Measurements from ENCODE around the gene POR. TPM values are rescaled to one million over a fixed set of nuclear protein-coding genes. Genes with fewer than 3 reads are reported as not detected.

Gene POR
- total and polyA plus RNA-seq, 2 donors (not counting 1 experiment from before 2014, with no cell fraction given) = 68.4 to 78.4 TPM

DNA sequence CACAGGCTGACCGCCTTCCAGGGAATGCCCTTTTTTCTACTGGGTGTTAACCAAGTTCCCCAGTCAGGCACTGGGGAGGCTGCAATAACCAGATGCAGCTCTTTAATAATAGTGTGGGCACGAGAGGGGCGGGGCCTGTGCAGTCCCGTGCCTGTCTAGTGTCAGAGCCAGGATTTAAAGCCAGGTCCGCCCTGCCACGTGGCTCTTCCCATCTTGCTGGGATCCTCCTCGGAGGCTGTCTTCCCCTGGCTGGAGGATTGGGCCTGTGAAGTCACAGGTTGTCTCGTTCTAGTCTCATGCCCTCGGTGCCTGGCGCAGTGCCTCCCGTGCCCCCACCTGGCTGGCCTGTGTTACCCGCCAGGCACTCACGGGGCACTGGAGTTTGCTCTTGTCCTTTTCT lies 54.2 kb downstream of the POR start:
- ATAC-seq (ENCODE audit: low read depth) (no peak), DNase-seq (no peak)
- no peaks in the 10 kb centered on the region for H4K20me1 ChIP-seq (ENCODE audit: control insufficient read depth, insufficient read depth, low read length, poor library complexity, severe bottlenecking)
- peaks cover 0 to 13% of the 10 kb centered on the region in 2 experiments for H3K36me3 ChIP-seq (replicated peaks in 1 of 2; ENCODE audit: control extremely low read depth in 1 of 2, control insufficient read depth in 1 of 2, extremely low read depth in 1 of 2, insufficient read depth in 2 of 2, low read length in 1 of 2)
- no peak overlapping the region for H3K9ac ChIP-seq (ENCODE audit: low read length)
- no peaks in the 10 kb centered on the region for H3K27me3 ChIP-seq (replicated peaks in 1 of 4; ENCODE audit: control extremely low read depth in 1 of 4, control insufficient read depth in 3 of 4, insufficient read depth in 4 of 4, low read length in 3 of 4)
- Mint-ChIP-seq H3K27me3 (no peaks in the 10 kb centered on the region), H3K9me3 (ENCODE audit: insufficient read depth) (no peaks in the 10 kb centered on the region), H3K27ac (no peak overlapping the region), H3K4me3 (no peak overlapping the region), H3K4me1 (no peaks in the 10 kb centered on the region)
- no peak overlapping the region for H2AFZ ChIP-seq (ENCODE audit: insufficient read depth, low read depth, low read length, poor library complexity, severe bottlenecking)
- ChIA-PET POLR2A (no interaction called here), CTCF (no interaction called here)
- H3K4me3 ChIP-seq (ENCODE audit: control extremely low read depth in 1 of 5, extremely low read depth in 1 of 5, insufficient read depth in 1 of 5, low read depth in 2 of 5, low read length in 4 of 5) = no peak overlapping the region
- TF ChIP-seq, protein P1, sequence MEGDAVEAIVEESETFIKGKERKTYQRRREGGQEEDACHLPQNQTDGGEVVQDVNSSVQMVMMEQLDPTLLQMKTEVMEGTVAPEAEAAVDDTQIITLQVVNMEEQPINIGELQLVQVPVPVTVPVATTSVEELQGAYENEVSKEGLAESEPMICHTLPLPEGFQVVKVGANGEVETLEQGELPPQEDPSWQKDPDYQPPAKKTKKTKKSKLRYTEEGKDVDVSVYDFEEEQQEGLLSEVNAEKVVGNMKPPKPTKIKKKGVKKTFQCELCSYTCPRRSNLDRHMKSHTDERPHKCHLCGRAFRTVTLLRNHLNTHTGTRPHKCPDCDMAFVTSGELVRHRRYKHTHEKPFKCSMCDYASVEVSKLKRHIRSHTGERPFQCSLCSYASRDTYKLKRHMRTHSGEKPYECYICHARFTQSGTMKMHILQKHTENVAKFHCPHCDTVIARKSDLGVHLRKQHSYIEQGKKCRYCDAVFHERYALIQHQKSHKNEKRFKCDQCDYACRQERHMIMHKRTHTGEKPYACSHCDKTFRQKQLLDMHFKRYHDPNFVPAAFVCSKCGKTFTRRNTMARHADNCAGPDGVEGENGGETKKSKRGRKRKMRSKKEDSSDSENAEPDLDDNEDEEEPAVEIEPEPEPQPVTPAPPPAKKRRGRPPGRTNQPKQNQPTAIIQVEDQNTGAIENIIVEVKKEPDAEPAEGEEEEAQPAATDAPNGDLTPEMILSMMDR (IDR thresholded peaks at IDR 0.05) = no peak
- TF ChIP-seq EZH2 (IDR thresholded peaks at IDR 0.05; ENCODE audit: borderline replicate concordance, insufficient read depth, low read depth, low read length, poor library complexity, severe bottlenecking) = no peak
- no peaks in the 10 kb centered on the region for H3K9me3 ChIP-seq (ENCODE audit: control extremely low read depth in 1 of 3, control insufficient read depth in 2 of 3, insufficient read depth in 1 of 3, low read length in 2 of 3)
- 96% methylated on average over 11 of the region's 13 CpGs for WGBS (ENCODE audit: insufficient coverage)
- H3K79me2 ChIP-seq (ENCODE audit: control insufficient read depth, insufficient read depth, low read length) = no peaks in the 10 kb centered on the region
- no peak overlapping the region for H3K4me2 ChIP-seq (replicated peaks; ENCODE audit: low read depth, low read length, poor library complexity, severe bottlenecking)
- H3K4me1 ChIP-seq (ENCODE audit: control insufficient read depth in 2 of 2, insufficient read depth in 2 of 2, low read length in 2 of 2) = no peaks in the 10 kb centered on the region
- H3K27ac ChIP-seq (ENCODE audit: low read length in 2 of 2) = no peak overlapping the region
- intact Hi-C loops (cut with micrococcal nuclease) = no loop called here

DNA sequence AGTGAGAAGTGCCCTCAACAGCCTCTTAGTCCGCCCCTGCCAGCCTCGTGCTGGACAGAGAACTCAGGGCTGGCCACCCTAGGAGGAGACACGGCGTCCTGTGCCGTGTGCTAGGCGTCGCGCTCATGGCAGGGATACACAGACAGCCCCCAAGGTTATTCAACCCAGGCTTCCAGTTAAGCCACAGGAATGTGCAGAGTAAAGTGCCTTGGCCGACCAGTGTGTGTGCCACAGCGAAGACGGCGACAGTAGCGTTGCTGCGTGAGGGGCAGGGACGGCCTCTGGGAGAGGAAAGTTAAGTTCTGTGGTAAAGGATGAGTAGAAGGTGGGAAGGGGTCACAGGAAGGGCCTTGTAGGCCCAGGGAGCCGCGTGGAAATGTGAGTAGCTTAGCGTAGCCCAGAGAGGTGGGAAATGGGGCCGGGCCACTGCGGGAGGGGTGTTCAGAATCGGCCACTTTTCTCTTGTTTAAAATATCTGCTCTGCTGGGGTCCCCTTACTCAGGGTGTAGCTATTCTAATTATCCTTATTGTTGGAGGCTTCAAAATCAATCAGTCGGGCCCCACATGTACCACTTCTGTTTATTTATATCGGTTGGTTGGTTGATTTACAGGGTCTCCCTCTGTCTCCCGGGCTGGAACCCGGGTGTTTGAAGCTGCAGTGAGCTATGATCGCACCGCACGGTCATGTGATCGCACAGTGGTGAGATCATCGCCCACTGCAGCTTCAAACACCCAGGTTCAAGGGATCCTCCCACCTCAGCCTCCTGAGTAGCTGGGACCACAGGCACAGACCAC lies 54.9 kb downstream of the POR start:
- H3K9me3 ChIP-seq (ENCODE audit: control extremely low read depth in 1 of 3, control insufficient read depth in 2 of 3, insufficient read depth in 1 of 3, low read length in 2 of 3) = no peaks in the 10 kb centered on the region
- H3K9me3 Mint-ChIP-seq (ENCODE audit: insufficient read depth) = no peaks in the 10 kb centered on the region
- H3K4me3 ChIP-seq (ENCODE audit: control extremely low read depth in 1 of 5, extremely low read depth in 1 of 5, insufficient read depth in 1 of 5, low read depth in 2 of 5, low read length in 4 of 5) = no peak overlapping the region
- no peaks in the 10 kb centered on the region for H3K27me3 Mint-ChIP-seq
- no peak overlapping the region for H3K9ac ChIP-seq (ENCODE audit: low read length)
- WGBS (ENCODE audit: insufficient coverage) = 99% methylated on average over 28 of the region's 30 CpGs
- H3K4me1 Mint-ChIP-seq = no peaks in the 10 kb centered on the region
- no peaks in the 10 kb centered on the region for H3K79me2 ChIP-seq (ENCODE audit: control insufficient read depth, insufficient read depth, low read length)
- no peak overlapping the region for H3K27ac ChIP-seq (ENCODE audit: low read length in 2 of 2)
- H3K4me2 ChIP-seq (replicated peaks; ENCODE audit: low read depth, low read length, poor library complexity, severe bottlenecking) = no peak overlapping the region
- H3K27me3 ChIP-seq (replicated peaks in 1 of 4; ENCODE audit: control extremely low read depth in 1 of 4, control insufficient read depth in 3 of 4, insufficient read depth in 4 of 4, low read length in 3 of 4) = no peaks in the 10 kb centered on the region
- H3K4me3 Mint-ChIP-seq = no peak overlapping the region
- TF ChIP-seq EZH2 (IDR thresholded peaks at IDR 0.05; ENCODE audit: borderline replicate concordance, insufficient read depth, low read depth, low read length, poor library complexity, severe bottlenecking) = no peak
- TF ChIP-seq, protein P1 (IDR thresholded peaks at IDR 0.05) = no peak
- H3K4me1 ChIP-seq (ENCODE audit: control insufficient read depth in 2 of 2, insufficient read depth in 2 of 2, low read length in 2 of 2) = no peaks in the 10 kb centered on the region
- H4K20me1 ChIP-seq (ENCODE audit: control insufficient read depth, insufficient read depth, low read length, poor library complexity, severe bottlenecking) = no peaks in the 10 kb centered on the region
- no peak for DNase-seq
- no peak overlapping the region for H2AFZ ChIP-seq (ENCODE audit: insufficient read depth, low read depth, low read length, poor library complexity, severe bottlenecking)
- intact Hi-C loops (cut with micrococcal nuclease) = no loop called here
- peaks cover 0 to 13% of the 10 kb centered on the region in 2 experiments for H3K36me3 ChIP-seq (replicated peaks in 1 of 2; ENCODE audit: control extremely low read depth in 1 of 2, control insufficient read depth in 1 of 2, extremely low read depth in 1 of 2, insufficient read depth in 2 of 2, low read length in 1 of 2)
- H3K27ac Mint-ChIP-seq = no peak overlapping the region
- ChIA-PET POLR2A (no interaction called here), CTCF (no interaction called here)
- no peak for ATAC-seq (ENCODE audit: low read depth)
